Activated CD4-positive, CD25-positive, alpha-beta regulatory T cell treated with anti-CD3 and anti-CD28 coated beads, Interleukin-2, amount 50 U/mL, for 72 hours (primary cell): ENCODE data around the gene TOR4A.
"Not testable (repeated sequence)": the region's sequence is repeated elsewhere in the genome, so short reads cannot be mapped to it uniquely, and the experiment has no call there.

Experiments used
- DNase-seq: peaks from one replicate; pipeline ENCODE4 v3.0.0; 2021

The TOR4A gene

GRCh38 chr9:137253717-137254623 is 23.6 kb upstream of the TOR4A start:
- DNase-seq: no peak

- peak; percentile 99 for DNase-seq
These were observed 22.7 kb upstream of the TOR4A start, which contains the start of gene NELFB for GRCh38 chr9:137254624-137255447. Gene NELFB, plus strand, starts transcription at chr9:137255327.

- no peak for DNase-seq
These were observed 21.9 kb upstream of the TOR4A start for GRCh38 chr9:137255448-137256114.

GRCh38 chr9:137256362-137256761 is 21.2 kb upstream of the TOR4A start:
- DNase-seq: no peak

- no peak for DNase-seq
These were observed 20.7 kb upstream of the TOR4A start for GRCh38 chr9:137256856-137257255.

- not testable (repeated sequence) for DNase-seq
These were observed 15.2 kb upstream of the TOR4A start for GRCh38 chr9:137262173-137262908.

GRCh38 chr9:137262909-137263285 is 14.6 kb upstream of the TOR4A start:
- no peak for DNase-seq

GRCh38 chr9:137263506-137263905 is 14.0 kb upstream of the TOR4A start:
- DNase-seq: no peak

- no peak for DNase-seq
These were observed 13.5 kb upstream of the TOR4A start for GRCh38 chr9:137264067-137264466.

- no peak for DNase-seq
These were observed 11.9 kb upstream of the TOR4A start for GRCh38 chr9:137265496-137266161.

- DNase-seq: no peak
These were observed 11.4 kb upstream of the TOR4A start for GRCh38 chr9:137266162-137266527.

- DNase-seq: no peak
These were observed 10.7 kb upstream of the TOR4A start for GRCh38 chr9:137266585-137267453.

GRCh38 chr9:137267933-137268355 is 9.6 kb upstream of the TOR4A start:
- DNase-seq: no peak

- no peak for DNase-seq
These were observed 8.9 kb upstream of the TOR4A start for GRCh38 chr9:137268538-137269201.

GRCh38 chr9:137269231-137269772 is 8.2 kb upstream of the TOR4A start:
- no peak for DNase-seq

- DNase-seq: no peak
These were observed 6.4 kb upstream of the TOR4A start for GRCh38 chr9:137270929-137271695.

- DNase-seq: no peak
These were observed 5.8 kb upstream of the TOR4A start for GRCh38 chr9:137271696-137272076.

GRCh38 chr9:137272241-137273094 is 5.1 kb upstream of the TOR4A start:
- DNase-seq: no peak
